H9 (cell line): ENCODE results near the gene IPO9. TPM values are rescaled to one million over a fixed set of nuclear protein-coding genes. Genes with fewer than 3 reads are reported as not detected.
A peak's percentile ranks its signal among the peaks of the same experiment; 100 is the strongest.

Experiments used
- DNase-seq: peaks from one replicate; pipeline ENCODE4 v3.0.0-alpha.2; 2017
- H2AFZ ChIP-seq: one replicate; pipeline ENCODE4 v1.6.1; 2013; ENCODE audit warnings: mild to moderate bottlenecking, low read length, control low read depth, moderate library complexity
- H2AK5ac ChIP-seq: 2 replicates; pipeline ENCODE4 v1.6.1; 2013; ENCODE audit warnings: low read length, control low read depth, mixed read lengths; ENCODE audit not compliant: insufficient read length
- H2BK120ac ChIP-seq: one replicate; pipeline ENCODE4 v1.6.1; 2013; ENCODE audit warnings: low read depth, mild to moderate bottlenecking, low read length, control low read depth, inconsistent platforms; ENCODE audit not compliant: poor library complexity, severe bottlenecking
- H2BK12ac ChIP-seq: 2 replicates; pipeline ENCODE4 v1.6.1; 2013; ENCODE audit warnings: low read length, control low read depth, mixed read lengths, low read depth; ENCODE audit not compliant: insufficient read length
- H2BK15ac ChIP-seq: 2 replicates; pipeline ENCODE4 v1.6.1; 2013; ENCODE audit warnings: low read depth, low read length, control low read depth
- H2BK20ac ChIP-seq: one replicate; pipeline ENCODE4 v1.6.1; 2013; ENCODE audit warnings: low read depth, mild to moderate bottlenecking, low read length, control low read depth, inconsistent platforms; ENCODE audit not compliant: poor library complexity, severe bottlenecking
- H2BK5ac ChIP-seq: 2 replicates; pipeline ENCODE4 v1.6.1; 2013; ENCODE audit warnings: low read length, control low read depth, mixed read lengths; ENCODE audit not compliant: insufficient read length
- H3K14ac ChIP-seq: 2 replicates; pipeline ENCODE4 v1.6.1; 2013; ENCODE audit warnings: low read length, control low read depth; ENCODE audit not compliant: insufficient read depth
- H3K18ac ChIP-seq: 2 replicates; pipeline ENCODE4 v1.6.1; 2013; ENCODE audit warnings: low read depth, mild to moderate bottlenecking, mixed read lengths, low read length, control low read depth; ENCODE audit not compliant: insufficient read length
- H3K23ac ChIP-seq: 2 replicates; pipeline ENCODE4 v1.6.1; 2013; ENCODE audit warnings: low read length, control low read depth, mixed read lengths, low read depth; ENCODE audit not compliant: insufficient read length
- H3K23me2 ChIP-seq: 2 replicates; pipeline ENCODE4 v1.6.1; 2013; ENCODE audit warnings: low read depth, mild to moderate bottlenecking, mixed read lengths, low read length, control low read depth; ENCODE audit not compliant: insufficient read length, poor library complexity, severe bottlenecking
- H3K27ac ChIP-seq: 2 replicates; pipeline ENCODE4 v1.5.1; 2013; ENCODE audit warnings: low read length, control low read depth, mixed read lengths, low read depth; ENCODE audit not compliant: insufficient read length
- H3K27me3 ChIP-seq: 2 replicates; pipeline ENCODE4 v1.6.1; 2013; ENCODE audit warnings: low read length, control low read depth, inconsistent platforms; ENCODE audit not compliant: insufficient read depth
- H3K4ac ChIP-seq: 2 replicates; pipeline ENCODE4 v1.6.1; 2013; ENCODE audit warnings: low read depth, mild to moderate bottlenecking, control low read depth, inconsistent platforms, low read length, moderate library complexity
- H3K4me1 ChIP-seq: 2 replicates; pipeline ENCODE4 v1.6.1; 2013; ENCODE audit warnings: low read length, control low read depth, inconsistent platforms; ENCODE audit not compliant: insufficient read depth
- H3K4me2 ChIP-seq: 2 replicates; pipeline ENCODE4 v1.6.1; 2013; ENCODE audit warnings: low read length, control low read depth, mixed read lengths; ENCODE audit not compliant: insufficient read length, insufficient read depth
- H3K56ac ChIP-seq: 2 replicates; pipeline ENCODE4 v1.6.1; 2013; ENCODE audit warnings: low read depth, mild to moderate bottlenecking, mixed read lengths, low read length, control low read depth; ENCODE audit not compliant: insufficient read length
- H3K79me1 ChIP-seq: 2 replicates; pipeline ENCODE4 v1.6.1; 2013; ENCODE audit warnings: low read depth, mild to moderate bottlenecking, moderate library complexity, low read length, control low read depth, inconsistent platforms; ENCODE audit not compliant: insufficient read depth, poor library complexity, severe bottlenecking
- H3K79me2 ChIP-seq: 2 replicates; pipeline ENCODE4 v1.6.1; 2013; ENCODE audit warnings: low read length, control low read depth, inconsistent platforms; ENCODE audit not compliant: insufficient read depth
- H3K9ac ChIP-seq: 2 replicates; pipeline ENCODE4 v1.6.1; 2013; ENCODE audit warnings: low read length, control low read depth, mixed read lengths; ENCODE audit not compliant: insufficient read length; ENCODE audit errors: extremely low read depth
- H3K9me3 ChIP-seq: one replicate; pipeline ENCODE4 v1.6.1; 2013; ENCODE audit warnings: low read depth, low read length, inconsistent platforms; ENCODE audit not compliant: control insufficient read depth
- H3T11ph ChIP-seq: one replicate; pipeline ENCODE4 v1.6.1; 2013; ENCODE audit warnings: mild to moderate bottlenecking, low read length, control low read depth, inconsistent platforms
- H4K20me1 ChIP-seq: one replicate; pipeline ENCODE4 v1.6.1; 2013; ENCODE audit not compliant: control insufficient read depth, insufficient read length, insufficient read depth
- H4K5ac ChIP-seq: 2 replicates; pipeline ENCODE4 v1.6.1; 2013; ENCODE audit warnings: low read depth, mild to moderate bottlenecking, mixed read lengths, low read length, control low read depth; ENCODE audit not compliant: insufficient read length
- H4K8ac ChIP-seq: replicated peaks from 2 replicates; pipeline ENCODE4 v1.6.1; 2013; ENCODE audit warnings: low read length, control low read depth, mixed read lengths, low read depth; ENCODE audit not compliant: insufficient read length
- H4K91ac ChIP-seq: 2 replicates; pipeline ENCODE4 v1.6.1; 2013; ENCODE audit warnings: low read depth, mild to moderate bottlenecking, moderate library complexity, mixed read lengths, low read length, control low read depth; ENCODE audit not compliant: insufficient read length
- H3K27ac Mint-ChIP-seq, 3 experiments: 2 replicates in 2 of 3; 3 replicates in 1 of 3; pipeline ENCODE4 v1.8.0; 2020 to 2021; ENCODE audit warnings: mixed read lengths in 3 of 3, mild to moderate bottlenecking in 1 of 3, moderate library complexity in 1 of 3
- H3K27me3 Mint-ChIP-seq: 2 replicates; pipeline ENCODE4 v1.8.0; 2021; ENCODE audit warnings: low read depth, mild to moderate bottlenecking, moderate library complexity, mixed read lengths
- H3K36me3 Mint-ChIP-seq, 3 experiments: 2 replicates in 2 of 3; 3 replicates in 1 of 3; pipeline ENCODE4 v1.8.0; 2020 to 2021; ENCODE audit warnings: low read depth in 3 of 3, mixed read lengths in 3 of 3; ENCODE audit not compliant: insufficient read depth in 1 of 3
- H3K4me1 Mint-ChIP-seq, 2 experiments: 2 replicates each; pipeline ENCODE4 v1.8.0; 2020; ENCODE audit warnings: mixed read lengths in 2 of 2
- H3K4me3 Mint-ChIP-seq, 2 experiments: 2 replicates in 1 of 2; 3 replicates in 1 of 2; pipeline ENCODE4 v1.8.0; 2020 to 2021; ENCODE audit warnings: mild to moderate bottlenecking in 2 of 2, mixed read lengths in 2 of 2, moderate library complexity in 1 of 2
- H3K9me3 Mint-ChIP-seq, 2 experiments: 2 replicates in 1 of 2; 3 replicates in 1 of 2; pipeline ENCODE4 v1.8.0; 2020; ENCODE audit warnings: mild to moderate bottlenecking in 2 of 2, mixed read lengths in 2 of 2, moderate library complexity in 1 of 2
- CTCF ChIP-seq: fragments of 200-600 bp; sonication (generic); conservative IDR thresholded peaks from 3 replicates; pipeline ENCODE4 v1.8.0; 2021; ENCODE audit warnings: antibody characterized with exemption, mild to moderate bottlenecking
- WGBS: extraction: QIAGEN DNeasy Blood & Tissue Kit; methylation state at CpG from one replicate; pipeline ENCODE4 v1.1.7; 2013; ENCODE audit warnings: missing lambda C conversion rate, low lambda C conversion rate, mixed read lengths; ENCODE audit not compliant: insufficient read length; ENCODE audit errors: extremely low coverage; 5-methylcytosine and 5-hydroxymethylcytosine counted together
- total RNA-seq: library from RNA; stranded (reverse); gene quantifications from 2 replicates; pipeline ENCODE4 v1.2.1, GENCODE V29; 2021

IPO9 gene
- total RNA-seq, 1 experiment from 2014 or later, result 104 TPM

- Histone ChIP-seq H3K9me3 (no peaks in the 10 kb centered on the region), H4K8ac (no peak overlapping the region), H3K79me2 (no peaks in the 10 kb centered on the region), H3K23me2 (no peaks in the 10 kb centered on the region), H3K79me1 (no peaks in the 10 kb centered on the region), H2BK120ac (no peak overlapping the region), H3K56ac (no peak overlapping the region), H3K4me2 (peak overlapping the region; percentile 7), H3K18ac (no peak overlapping the region), H4K20me1 (no peaks in the 10 kb centered on the region), H2BK15ac (no peak overlapping the region), H2BK12ac (no peak overlapping the region), H3K9ac (no peak overlapping the region), H3K14ac (no peak overlapping the region), H4K5ac (no peak overlapping the region), H3T11ph (no peak overlapping the region), H3K27ac (no peak overlapping the region), H3K4ac (no peak overlapping the region), H3K27me3 (no peaks in the 10 kb centered on the region), H2AFZ (no peak overlapping the region), H4K91ac (no peak overlapping the region), H2BK20ac (no peak overlapping the region), H2BK5ac (no peak overlapping the region), H3K23ac (no peak overlapping the region), H2AK5ac (no peak overlapping the region), H3K4me1 (peaks cover 5% of the 10 kb centered on the region; the same call in 1 of the 2 replicates)
- H3K9me3 Mint-ChIP-seq, result no peaks in the 10 kb centered on the region
- no CpG with 5 or more reads among the region's 5 CpGs for WGBS
- peak overlapping the region in 1 of 3 experiments; percentile 50; a peak in 2 of 7 replicates for H3K27ac Mint-ChIP-seq
- H3K36me3 Mint-ChIP-seq, result 0 out of 7 replicates have a peak, but pooled peaks cover 0 to 1% (median 0%) of the 10 kb centered on the region in 3 experiments
- peaks cover 6% of the 10 kb centered on the region for H3K27me3 Mint-ChIP-seq
- no peak overlapping the region; a peak in 1 of 5 replicates for H3K4me3 Mint-ChIP-seq
- TF ChIP-seq CTCF, result no peak
- DNase-seq, result peak; percentile 67
- peaks cover 27 to 36% of the 10 kb centered on the region in 2 experiments for H3K4me1 Mint-ChIP-seq
Observed at GRCh38 chr1:201894343-201895119, 65.6 kb downstream of the IPO9 start.
